ENCODE measurements around the gene DOCK4. TPM values are rescaled to one million over a fixed set of nuclear protein-coding genes. Genes with fewer than 3 reads are reported as not detected.
"Not testable (repeated sequence)": the region's sequence is repeated elsewhere in the genome, so short reads cannot be mapped to it uniquely, and the experiment has no call there.

The DOCK4 gene
- total RNA-seq, 4 donors from 2014 or later, result 6.4 to 20.5 (median 9.7) TPM

DNA sequence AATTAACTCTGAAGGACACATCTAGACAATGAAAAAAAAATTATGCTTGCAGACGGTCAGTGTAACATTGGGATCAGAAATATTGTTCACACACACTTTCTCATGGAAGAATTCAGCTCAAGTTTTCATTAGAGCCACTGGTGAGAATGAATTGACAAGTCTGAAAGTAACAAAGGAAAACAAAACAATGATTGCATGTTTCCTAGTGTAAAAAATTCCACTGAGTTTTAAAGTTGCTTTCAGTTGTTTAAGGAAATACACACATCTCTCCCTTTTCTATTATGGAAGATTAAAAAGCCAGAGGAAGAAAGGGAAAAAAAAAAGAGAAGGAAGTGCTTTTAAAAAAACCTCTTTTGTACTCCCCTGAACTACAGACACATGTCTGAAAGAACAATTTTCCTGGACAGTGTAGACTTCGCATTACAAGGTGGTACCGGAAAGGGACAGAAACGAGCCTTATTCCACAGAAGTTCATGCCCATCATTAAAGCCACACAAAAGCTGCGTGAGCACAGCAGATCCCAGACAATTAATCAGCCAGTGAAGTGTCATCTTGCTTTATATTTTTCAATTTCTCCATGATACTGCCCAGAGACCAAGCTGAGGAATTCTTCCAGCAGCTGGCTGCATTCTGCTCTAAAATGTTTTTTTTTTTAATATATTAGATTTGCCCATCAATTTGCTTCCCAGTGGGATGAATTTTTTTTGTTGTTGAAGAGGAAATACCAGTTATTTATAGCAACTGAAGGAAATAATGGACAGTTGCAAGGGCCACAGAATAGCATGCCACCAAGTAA, 294.8 kb downstream of the DOCK4 start:
- no peak for DNase-seq (ENCODE audit: low spot score in 2 of 2)
- TF ChIP-seq, protein P1, sequence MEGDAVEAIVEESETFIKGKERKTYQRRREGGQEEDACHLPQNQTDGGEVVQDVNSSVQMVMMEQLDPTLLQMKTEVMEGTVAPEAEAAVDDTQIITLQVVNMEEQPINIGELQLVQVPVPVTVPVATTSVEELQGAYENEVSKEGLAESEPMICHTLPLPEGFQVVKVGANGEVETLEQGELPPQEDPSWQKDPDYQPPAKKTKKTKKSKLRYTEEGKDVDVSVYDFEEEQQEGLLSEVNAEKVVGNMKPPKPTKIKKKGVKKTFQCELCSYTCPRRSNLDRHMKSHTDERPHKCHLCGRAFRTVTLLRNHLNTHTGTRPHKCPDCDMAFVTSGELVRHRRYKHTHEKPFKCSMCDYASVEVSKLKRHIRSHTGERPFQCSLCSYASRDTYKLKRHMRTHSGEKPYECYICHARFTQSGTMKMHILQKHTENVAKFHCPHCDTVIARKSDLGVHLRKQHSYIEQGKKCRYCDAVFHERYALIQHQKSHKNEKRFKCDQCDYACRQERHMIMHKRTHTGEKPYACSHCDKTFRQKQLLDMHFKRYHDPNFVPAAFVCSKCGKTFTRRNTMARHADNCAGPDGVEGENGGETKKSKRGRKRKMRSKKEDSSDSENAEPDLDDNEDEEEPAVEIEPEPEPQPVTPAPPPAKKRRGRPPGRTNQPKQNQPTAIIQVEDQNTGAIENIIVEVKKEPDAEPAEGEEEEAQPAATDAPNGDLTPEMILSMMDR (IDR thresholded peaks at IDR 0.05), result no peak
- TF ChIP-seq POLR2AphosphoS5 (IDR thresholded peaks at IDR 0.05) (no peak), POLR2A (IDR thresholded peaks at IDR 0.05) (no peak), EP300 (IDR thresholded peaks at IDR 0.05) (no peak)
- no peaks in the 10 kb centered on the region for H3K9me3 ChIP-seq
- H3K4me1 ChIP-seq, result no peaks in the 10 kb centered on the region
- WGBS, result 54% methylated on average over 5 of the region's 5 CpGs
- no peaks in the 10 kb centered on the region for H3K27me3 ChIP-seq
- H3K27ac ChIP-seq, result no peak overlapping the region
- no peaks in the 10 kb centered on the region for H3K36me3 ChIP-seq
- no peak overlapping the region for H3K4me3 ChIP-seq

GRCh38 chr7:111910656-111911055, 295.5 kb downstream of the DOCK4 start:
- DNase-seq (ENCODE audit: low spot score in 2 of 2), result no peak
- WGBS, result 78% methylated on average over 5 of the region's 5 CpGs
- TF ChIP-seq POLR2AphosphoS5 (IDR thresholded peaks at IDR 0.05) (no peak), POLR2A (IDR thresholded peaks at IDR 0.05) (no peak), EP300 (IDR thresholded peaks at IDR 0.05) (no peak)
- TF ChIP-seq, protein P1 (IDR thresholded peaks at IDR 0.05), result no peak

GRCh38 chr7:111908673-111909072, 297.5 kb downstream of the DOCK4 start:
- DNase-seq (ENCODE audit: low spot score in 2 of 2); H3K27ac ChIP-seq; H3K4me3 ChIP-seq; H3K4me1 ChIP-seq; H3K27me3 ChIP-seq; H3K9me3 ChIP-seq; H3K36me3 ChIP-seq: not testable (repeated sequence)
- 100% methylated on average over 3 of the region's 3 CpGs for WGBS

More at GRCh38 chr7:111910656-111911055, 295.5 kb downstream of the DOCK4 start:
- H3K9me3 ChIP-seq, result no peaks in the 10 kb centered on the region
- no peak overlapping the region for H3K27ac ChIP-seq
- no peak overlapping the region for H3K4me3 ChIP-seq
- no peaks in the 10 kb centered on the region for H3K36me3 ChIP-seq
- no peaks in the 10 kb centered on the region for H3K27me3 ChIP-seq
- no peaks in the 10 kb centered on the region for H3K4me1 ChIP-seq

GRCh38 chr7:111903797-111904196, 302.4 kb downstream of the DOCK4 start:
- Histone ChIP-seq H3K4me3 (no peak overlapping the region), H3K27ac (no peak overlapping the region), H3K36me3 (peaks cover 8% of the 10 kb centered on the region), H3K9me3 (no peaks in the 10 kb centered on the region), H3K27me3 (no peaks in the 10 kb centered on the region), H3K4me1 (peaks cover 6% of the 10 kb centered on the region)
- no peak for DNase-seq (ENCODE audit: low spot score in 2 of 2)
- TF ChIP-seq POLR2A (IDR thresholded peaks at IDR 0.05), result no peak
- WGBS, result 71% methylated on average over 2 of the region's 2 CpGs

DNA sequence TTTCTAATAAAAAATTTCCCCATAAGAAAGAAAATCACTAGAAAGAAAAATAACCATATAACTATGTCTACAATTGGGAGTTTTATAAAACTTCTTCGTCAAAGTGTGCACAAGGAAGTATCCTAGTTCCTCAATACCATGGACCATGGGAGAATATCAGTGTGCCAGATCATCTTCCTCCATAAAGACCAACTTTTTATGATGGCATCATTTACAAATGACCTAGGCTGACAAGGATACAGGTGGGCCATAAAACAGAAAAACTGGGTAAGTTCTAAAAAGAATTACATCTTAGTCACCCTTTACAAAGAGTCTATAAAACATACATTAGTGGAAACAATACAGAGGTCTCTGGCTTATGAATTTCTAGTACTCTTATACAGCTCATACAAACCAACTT, 303.2 kb downstream of the DOCK4 start:
- H3K9me3 ChIP-seq, result no peaks in the 10 kb centered on the region
- H3K4me1 ChIP-seq, result peaks cover 6% of the 10 kb centered on the region
- H3K27ac ChIP-seq, result no peak overlapping the region
- no peaks in the 10 kb centered on the region for H3K27me3 ChIP-seq
- WGBS, result 89% methylated on average over 1 of the region's 1 CpG
- no peak for DNase-seq (ENCODE audit: low spot score in 2 of 2)
- H3K36me3 ChIP-seq, result peaks cover 8% of the 10 kb centered on the region
- no peak overlapping the region for H3K4me3 ChIP-seq
- TF ChIP-seq POLR2AphosphoS5 (IDR thresholded peaks at IDR 0.05), result no peak
- TF ChIP-seq, protein P1 (IDR thresholded peaks at IDR 0.05), result no peak
- no peak for TF ChIP-seq POLR2A (IDR thresholded peaks at IDR 0.05)
- no peak for TF ChIP-seq EP300 (IDR thresholded peaks at IDR 0.05)

DNA sequence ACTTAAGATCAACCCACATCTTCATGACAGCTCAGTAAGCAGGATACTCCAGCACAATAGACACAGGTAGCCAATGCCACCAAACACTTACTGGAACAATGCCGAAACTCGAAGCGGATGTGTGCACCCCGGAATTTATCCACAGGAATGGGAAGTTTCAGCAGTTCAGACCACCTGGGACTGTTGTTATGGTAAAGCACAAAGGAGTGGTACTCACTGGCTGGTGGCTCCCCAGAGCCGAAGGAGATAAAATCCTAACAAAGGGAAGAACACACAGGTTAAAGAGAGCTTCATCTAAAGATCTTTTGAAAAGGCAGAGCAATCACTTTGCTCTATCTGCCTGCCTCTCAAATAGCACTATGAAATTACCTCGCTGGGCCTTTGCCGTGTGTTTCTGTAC, 305.9 kb downstream of the DOCK4 start:
- no peak for TF ChIP-seq POLR2AphosphoS5 (IDR thresholded peaks at IDR 0.05)
- no peak for TF ChIP-seq POLR2A (IDR thresholded peaks at IDR 0.05)
- TF ChIP-seq EP300 (IDR thresholded peaks at IDR 0.05), result no peak
- TF ChIP-seq, protein P1 (IDR thresholded peaks at IDR 0.05), result no peak
- Histone ChIP-seq H3K4me1 (peaks cover 6% of the 10 kb centered on the region), H3K27ac (no peak overlapping the region), H3K27me3 (no peaks in the 10 kb centered on the region), H3K4me3 (no peak overlapping the region), H3K9me3 (no peaks in the 10 kb centered on the region), H3K36me3 (peaks cover 11% of the 10 kb centered on the region)
- no peak for DNase-seq (ENCODE audit: low spot score in 2 of 2)
- WGBS, result 93% methylated on average over 7 of the region's 7 CpGs
